Midbrain (tissue), 1 donor: ENCODE measurements around the gene CACNA1S.

Experiments used
- DNase-seq: peaks from one replicate; lab custom pipeline; 2025; lab: John Stamatoyannopoulos, UW

The CACNA1S gene

DNA sequence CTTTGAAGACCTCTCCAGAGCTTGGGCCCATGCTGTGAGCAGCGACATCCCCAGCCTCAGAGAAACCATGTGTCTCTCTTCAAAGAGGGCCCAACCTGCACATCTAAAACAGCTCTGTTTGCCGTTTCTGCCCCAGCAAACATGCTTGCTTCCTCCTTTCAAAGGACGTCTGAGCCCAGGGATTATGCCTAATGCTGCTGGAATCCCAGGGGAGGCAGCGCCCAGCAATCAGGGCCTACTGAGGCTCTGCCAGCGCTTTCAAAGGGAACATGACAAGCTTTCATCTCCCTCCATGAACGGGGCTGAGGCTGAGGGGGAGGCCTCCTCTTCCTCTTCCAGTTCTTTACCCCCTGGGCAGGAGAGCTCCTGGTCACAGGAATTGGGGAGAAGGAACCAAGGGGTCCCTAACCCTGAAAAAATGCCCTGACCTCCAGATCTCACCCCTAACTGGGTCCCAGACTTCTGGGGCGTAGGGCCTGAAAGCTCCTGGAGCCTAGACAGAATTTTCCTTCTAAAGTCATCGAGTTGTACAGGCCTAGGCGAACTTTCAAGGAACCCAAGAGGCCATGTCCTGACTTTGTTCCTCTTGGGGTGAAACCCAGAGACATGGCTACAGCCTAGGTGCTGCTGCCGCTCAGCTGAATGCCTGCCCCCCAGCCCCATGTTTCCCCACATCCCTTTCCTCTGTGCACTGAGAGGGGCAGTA, 28.2 kb upstream of the CACNA1S start:
- DNase-seq: no peak

DNA sequence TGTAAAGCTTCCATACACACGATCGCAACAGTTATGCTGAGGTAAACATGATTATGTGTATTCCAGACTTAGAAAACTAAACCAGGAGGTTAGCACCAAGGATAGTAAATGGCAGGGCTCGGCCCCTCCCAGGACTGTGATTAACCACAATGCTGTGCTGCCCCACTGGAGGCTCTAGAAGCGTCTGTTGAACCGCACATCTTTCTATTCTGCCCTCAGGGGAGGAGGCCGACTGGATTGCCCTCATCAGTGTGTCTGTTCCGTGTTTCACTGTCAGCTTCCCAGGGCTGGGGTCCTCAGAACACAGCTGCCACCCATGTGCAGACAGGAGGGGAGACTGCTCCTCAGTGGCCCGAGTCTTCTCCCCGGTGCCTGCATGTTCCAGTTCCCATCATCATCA, 27.5 kb upstream of the CACNA1S start:
- no peak for DNase-seq

DNA sequence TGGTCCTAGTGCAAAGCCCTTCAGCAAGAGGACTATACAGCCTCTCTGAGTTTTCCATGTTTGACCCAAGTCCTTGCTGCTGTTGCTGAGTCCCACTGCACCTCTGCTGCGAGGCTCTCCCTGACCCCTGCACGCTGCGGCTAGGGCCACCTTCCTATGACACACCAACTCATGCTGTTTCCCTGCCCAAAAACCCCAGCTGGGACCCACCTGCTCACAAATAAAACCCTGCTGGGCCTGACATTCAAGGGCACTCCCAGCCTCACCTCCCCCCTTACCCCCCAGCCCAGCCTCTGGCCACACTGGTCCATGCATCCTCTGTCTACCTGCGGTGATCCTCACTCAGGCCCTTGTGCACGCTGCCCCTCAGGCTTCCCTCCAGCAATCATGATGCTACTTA, 27.1 kb upstream of the CACNA1S start:
- DNase-seq: no peak

DNA sequence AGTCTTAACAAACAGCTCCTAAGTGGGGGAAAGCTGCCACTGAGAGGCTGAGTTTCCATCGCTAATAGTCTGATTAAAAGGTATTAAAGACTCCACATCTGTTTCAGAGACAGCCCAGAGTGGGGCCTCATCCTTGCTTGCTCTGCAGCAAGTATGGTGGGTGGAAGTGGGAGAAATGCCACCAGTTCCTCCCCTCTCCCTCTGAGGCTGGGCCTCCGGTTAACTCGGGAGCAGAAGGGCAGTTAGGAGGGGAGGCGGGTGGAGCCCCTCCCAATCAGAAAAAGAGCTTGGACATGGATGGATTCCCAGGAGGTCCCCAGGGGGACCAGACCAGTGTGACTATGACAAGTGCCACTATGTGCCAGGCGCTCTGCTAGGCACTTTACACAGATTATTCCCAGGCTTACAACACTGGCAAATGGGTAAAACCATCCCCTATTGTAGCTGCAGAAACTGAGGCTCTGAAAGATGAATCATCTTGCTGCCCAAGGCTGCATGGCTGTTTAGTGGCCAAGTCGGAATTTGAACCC, 26.1 kb upstream of the CACNA1S start:
- DNase-seq: peak; percentile 19

DNA sequence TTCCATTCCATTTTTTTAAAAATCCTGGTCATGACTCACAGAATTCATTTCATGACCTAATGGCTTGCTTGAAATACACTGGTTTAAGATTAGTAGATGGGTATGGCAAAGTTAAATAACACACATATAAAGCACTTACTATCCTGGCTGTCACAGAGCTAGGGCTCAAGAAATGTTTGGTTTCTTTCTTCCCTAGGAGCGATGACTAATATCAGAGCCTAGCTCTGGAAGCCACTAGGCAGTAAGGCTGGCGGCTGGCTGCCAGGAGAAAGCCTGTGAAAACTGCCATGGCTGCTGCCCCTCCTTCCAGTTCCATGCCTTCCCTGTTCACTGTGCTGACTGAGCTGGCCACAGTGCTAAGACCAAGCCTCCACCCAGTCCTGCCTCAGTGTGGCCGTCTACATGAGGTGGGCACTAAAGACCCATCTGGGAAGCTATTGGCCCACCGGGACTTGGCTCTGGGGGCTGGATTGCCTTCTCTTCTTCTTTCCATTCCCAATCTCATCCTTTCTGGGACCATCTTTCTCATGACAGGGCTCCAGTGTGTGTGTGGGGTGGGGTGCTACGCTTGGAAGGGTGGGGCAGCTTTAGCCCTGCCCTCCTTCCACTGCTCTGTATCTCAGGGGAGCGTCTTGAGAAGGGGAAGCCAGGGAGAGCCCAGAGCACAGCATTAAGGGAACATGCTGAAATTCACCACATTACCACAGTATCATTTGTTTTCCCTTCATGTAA, 25.5 kb upstream of the CACNA1S start:
- DNase-seq: peak; percentile 46

DNA sequence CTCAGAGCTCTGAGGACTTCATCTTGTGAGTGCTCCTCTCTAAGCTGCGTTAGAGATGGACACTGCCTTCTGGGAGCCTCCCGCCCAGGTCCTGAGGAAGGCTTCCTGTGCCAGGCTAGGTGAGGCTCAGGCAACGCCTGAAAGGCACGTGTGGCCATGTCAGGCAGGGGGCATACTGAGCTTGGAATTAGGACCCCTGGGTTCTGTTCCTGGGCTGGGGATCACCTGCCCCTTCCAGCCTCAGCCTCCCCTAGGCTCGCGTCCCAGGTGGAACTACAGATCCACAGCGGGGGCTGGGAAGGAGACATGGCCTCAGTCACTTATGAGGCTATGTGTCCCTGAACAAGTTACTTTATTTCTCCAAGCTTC, 24.8 kb upstream of the CACNA1S start:
- DNase-seq: no peak

DNA sequence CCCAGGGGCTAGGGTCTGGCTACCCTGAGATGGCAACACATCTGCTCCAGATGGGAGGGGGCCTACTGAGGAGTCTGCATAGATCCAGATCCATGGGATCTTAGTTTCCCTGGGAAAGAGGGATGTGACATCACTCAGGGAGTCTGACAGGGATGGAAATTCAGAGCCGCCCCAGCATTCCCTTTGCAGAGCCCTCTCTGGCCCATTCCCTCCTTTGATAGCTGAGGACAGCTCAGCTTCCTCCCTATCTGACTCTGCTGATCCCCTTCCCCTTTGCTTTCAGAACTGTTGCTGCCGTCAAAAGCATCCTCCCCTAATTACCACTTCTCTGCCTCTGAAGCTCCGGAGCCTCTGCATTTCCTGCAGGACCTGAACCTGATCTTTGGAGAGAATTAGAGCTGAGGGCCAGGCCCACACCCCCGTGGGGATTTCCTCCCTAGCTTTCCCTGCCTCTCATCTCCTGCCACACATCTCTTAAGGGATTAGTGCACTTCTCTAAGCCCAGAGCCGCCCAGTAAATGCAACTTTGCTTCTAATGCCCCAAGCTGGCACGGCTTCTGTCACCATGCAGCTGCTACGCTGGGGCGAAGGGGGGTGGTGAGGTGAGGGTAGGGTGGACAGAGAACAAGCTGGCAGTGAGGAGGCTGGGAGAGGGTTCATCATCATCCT, 24.3 kb upstream of the CACNA1S start:
- no peak for DNase-seq

DNA sequence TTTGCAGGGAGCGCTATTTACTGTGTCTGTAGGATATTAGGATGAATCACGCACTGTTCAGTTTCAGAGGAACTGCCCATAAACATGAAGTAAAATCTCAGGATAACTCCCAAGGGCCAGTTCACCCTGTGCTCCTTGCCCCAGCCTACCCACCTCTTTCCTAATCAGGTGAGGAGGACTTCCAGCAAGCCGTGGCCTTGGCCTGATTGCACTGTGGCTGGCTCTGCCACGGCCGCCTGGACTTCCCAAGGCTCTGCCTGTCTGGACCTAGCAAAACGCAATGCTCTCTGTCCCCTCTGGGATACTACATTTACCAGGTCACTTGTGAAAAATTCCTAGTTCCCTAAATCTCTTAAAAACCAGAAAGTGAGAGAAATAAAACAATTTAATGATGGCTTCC, 22.2 kb upstream of the CACNA1S start:
- no peak for DNase-seq

DNA sequence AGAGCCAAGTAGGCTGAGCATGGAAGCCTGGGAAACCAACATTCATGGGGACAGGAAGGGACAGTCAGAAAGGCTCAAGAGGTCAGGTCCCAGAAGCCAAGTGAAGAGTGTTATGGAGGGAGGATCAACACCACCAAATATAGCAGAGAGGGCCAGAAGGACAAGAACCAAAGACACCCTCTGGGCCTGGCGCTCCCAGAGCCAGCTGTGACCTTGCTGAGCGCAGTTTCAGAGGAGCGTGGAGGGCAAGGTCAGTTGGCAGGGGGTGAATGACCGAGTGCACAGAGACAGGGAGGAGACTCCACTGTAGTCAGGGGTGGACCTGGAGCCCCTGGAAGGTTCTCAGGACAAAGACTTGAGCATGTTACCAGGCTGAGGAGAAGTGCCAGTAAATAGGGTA, 19.2 kb upstream of the CACNA1S start:
- no peak for DNase-seq

DNA sequence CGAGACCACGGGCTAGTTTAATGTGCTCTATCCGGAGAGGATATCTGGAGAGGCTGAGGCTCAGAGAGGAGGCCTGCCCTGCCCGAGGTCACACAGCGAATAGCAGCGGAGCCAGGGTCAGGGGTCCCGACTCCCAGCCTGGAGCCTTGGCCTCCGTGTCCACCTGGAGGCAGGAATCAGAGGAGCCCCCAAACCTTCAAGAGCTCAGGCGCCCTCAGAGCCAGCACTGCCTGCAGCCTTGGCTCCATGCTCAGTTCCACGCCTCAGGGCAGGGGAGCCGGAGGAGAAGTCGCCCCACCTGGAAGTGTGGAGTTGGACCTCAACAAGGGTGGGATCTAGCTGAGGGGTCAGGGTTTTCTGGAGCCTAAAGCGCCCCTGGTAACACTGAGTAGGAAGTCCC, 16.7 kb upstream of the CACNA1S start:
- no peak for DNase-seq

DNA sequence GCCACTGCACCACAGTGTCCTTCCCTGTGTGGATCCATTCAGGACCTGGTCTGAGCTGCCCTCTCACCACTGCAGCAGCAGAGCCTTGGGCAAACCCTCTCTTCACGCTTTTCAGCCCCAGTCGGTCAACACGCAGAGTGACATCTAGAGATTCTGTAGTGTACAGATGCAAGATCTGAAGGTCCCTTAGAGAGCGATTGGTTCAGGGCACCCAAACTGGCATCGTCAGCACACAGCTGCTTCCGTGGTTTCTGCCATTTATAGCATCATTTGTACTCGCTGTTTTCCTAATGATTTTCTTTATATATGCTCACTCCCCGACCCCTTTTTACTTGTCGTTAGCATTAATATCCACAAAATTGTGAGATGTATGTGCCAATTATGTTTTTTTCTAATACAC, 16.2 kb upstream of the CACNA1S start:
- DNase-seq: no peak

DNA sequence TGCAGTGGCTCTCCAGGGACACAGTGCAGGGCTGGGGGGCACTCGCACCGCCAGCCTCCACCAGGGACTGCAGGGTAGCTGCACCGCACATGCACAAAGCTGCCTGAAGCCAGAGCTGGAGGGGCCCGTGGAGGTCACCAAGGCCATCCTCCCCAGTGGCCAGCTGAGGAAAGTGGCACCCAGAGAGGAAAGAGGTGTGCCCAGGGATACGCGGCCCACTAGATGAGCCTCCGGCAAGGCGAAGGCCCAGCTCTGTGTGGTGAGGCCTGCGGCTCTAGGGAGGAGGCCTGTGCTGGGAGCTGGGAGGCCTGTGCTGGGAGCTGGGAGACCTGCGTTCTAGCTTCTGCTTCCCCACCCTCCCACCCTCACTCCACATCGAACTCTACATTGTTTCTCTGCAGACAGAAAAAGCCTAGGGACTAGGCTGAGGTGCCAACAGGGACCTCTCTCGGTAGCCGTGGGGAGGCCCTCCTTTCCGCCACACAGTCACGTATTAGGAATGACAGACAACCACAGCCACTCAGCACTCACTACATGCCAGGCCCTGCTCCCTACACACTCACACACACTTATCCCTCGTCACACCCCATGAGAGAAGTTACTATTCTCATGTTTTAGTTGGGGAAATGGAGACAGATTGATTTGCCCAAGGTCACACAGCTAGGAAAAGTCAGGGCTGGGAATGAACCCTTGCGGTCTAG, 15.7 kb upstream of the CACNA1S start:
- DNase-seq: no peak

DNA sequence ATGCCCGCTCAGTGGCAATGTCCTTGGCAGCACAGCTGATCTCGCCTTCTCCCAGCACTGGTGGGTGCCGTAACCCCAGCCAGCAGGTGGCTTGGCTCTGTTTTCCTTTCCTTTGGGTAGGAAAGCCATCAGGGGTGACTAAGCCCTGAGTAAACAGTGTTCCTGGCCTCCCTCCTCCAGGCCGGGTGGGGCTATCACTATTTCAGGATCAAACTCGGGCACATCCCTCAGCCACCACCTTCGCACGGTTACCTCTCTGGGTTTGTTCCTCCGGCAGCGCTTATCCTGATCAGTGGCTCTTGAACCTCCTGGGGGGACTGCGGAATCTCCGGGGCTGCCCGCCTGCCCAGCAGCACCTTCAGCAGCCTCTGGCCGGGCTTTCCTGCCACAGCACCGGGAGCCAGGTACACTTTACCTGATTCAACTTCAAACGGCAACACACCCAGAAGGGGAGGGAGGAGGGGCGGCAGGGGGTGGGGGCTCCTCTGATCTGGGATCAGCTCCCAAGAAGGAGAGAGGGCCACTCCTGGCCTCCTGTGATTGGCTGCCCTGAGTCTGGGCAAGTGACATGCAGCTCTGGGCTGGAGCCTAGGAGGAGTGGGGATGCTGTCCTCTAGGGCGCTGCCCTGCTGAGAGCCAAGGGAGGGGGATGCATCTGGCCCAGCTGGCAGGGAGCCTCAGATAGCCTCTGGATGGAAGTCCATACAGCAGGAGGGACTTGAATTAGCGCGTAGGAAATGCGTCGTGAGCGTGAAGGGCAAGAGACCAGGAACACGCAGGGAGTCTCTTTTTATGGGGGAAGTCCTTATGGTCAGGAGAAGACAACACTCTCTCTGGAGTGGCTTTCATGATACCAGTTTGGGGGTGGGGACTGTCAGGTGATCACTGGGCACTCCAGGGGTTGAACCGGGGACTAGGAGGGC, 14.9 kb upstream of the CACNA1S start, which contains the start of gene ASCL5:
Gene ASCL5, minus strand, starts transcription at position 353 of the 923 bp plus-strand sequence. CDS start 11,812 bp downstream, outside the sequence.
- DNase-seq: no peak

DNA sequence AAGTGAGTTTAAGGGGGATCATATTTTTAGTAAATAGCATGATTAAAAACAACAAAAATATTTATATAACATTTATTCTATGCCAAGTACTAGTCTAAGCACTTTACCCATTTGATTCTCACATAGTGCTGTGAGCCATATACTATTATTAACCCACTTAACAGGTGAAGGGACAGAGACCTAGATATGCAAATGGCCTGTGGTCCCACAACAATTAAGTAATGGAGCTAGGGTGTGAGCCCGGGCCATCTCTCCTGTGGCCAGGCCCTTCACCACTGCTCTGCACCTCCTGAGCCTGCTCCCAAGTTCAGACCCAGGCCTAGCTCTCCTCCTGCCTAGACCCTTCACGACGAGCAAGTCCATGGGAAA, 14.2 kb upstream of the CACNA1S start:
- no peak for DNase-seq

DNA sequence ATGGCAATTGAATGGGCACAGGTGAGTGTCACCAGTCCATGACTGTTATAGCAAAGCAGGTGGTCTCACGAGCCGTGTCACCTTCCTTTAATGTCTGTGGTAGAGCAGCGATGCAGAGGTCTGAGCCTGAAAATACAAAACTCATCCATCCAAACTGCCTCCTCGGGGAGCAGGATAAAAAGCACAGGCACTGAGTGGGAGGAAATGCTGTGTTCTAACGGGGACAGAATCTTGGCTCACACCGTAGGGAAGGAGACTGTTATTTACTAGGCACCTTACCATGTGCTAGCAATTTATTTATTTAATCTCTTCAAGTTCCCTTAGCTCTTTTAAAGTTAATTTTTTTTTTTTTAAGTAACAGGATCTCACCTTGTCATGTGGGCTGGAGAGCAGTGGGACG, 13.6 kb upstream of the CACNA1S start:
- DNase-seq: no peak

DNA sequence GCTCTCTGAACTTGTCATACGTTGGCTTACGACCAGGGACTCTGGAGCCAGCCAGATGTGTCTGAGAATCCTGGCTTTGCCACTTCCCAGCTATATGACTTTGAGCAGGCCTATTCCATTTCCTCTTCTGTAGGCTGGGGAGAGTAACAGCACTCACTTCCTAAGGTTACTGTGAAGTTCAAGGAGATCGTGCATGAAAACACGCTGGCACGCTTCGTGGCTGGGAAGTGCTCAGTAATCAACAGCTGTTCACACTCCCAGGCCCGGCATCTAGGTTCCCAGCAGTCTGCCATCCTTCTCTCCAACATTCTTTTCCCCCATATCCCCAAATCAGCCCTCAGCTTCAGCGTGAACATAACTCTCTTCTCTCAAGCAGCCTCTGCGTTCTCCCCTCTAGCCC, 12.8 kb upstream of the CACNA1S start:
- DNase-seq: no peak

DNA sequence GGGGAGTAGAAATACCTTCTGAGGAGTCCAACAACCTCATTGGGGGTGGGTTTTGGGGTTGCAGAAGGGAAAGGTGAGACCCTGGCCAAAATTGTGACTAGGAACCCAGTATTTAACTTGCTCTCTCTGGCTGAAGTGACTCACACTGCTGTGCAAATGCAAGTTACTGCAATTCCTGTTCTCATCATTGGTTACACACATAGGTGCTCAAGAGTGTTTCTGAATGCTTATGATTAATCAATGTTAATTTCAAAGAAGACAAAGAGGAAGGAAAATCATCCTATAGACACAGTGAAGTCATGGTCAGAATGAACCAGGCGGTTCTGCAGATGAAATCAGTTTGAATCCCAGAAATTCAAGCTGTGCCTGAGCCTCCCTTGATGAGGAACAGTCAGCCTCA, 11.6 kb upstream of the CACNA1S start:
- DNase-seq: no peak

DNA sequence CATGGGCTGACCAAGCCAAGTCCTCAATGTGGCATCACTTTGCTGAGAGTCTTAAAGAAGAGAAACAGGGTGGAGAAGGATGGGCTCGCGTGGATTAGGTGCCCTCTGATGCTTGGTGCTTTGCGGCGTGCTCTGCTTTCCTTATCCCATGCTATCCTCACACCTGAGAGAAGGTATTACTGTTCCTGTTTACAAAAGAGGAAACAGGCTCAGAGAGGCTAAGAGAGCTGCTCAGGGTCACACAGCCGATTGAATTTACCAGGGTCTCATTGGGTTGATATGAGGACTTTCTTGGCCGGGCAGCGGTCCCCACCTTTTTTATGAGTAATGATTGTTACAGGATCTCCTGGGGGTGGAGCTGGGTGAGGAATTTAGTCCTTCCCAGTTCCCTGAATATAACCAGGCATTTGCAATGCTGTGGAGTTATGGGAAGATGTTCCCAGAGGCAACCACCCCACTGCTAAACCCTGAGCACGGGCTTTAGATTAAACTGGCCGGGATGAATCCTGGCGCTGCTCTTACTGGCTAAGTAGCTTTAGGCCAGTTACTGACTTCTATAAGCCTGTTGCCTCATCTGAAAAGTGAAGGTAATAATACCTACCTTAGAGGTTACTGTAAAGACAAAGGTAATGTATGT, 10.2 kb upstream of the CACNA1S start:
- DNase-seq: no peak

DNA sequence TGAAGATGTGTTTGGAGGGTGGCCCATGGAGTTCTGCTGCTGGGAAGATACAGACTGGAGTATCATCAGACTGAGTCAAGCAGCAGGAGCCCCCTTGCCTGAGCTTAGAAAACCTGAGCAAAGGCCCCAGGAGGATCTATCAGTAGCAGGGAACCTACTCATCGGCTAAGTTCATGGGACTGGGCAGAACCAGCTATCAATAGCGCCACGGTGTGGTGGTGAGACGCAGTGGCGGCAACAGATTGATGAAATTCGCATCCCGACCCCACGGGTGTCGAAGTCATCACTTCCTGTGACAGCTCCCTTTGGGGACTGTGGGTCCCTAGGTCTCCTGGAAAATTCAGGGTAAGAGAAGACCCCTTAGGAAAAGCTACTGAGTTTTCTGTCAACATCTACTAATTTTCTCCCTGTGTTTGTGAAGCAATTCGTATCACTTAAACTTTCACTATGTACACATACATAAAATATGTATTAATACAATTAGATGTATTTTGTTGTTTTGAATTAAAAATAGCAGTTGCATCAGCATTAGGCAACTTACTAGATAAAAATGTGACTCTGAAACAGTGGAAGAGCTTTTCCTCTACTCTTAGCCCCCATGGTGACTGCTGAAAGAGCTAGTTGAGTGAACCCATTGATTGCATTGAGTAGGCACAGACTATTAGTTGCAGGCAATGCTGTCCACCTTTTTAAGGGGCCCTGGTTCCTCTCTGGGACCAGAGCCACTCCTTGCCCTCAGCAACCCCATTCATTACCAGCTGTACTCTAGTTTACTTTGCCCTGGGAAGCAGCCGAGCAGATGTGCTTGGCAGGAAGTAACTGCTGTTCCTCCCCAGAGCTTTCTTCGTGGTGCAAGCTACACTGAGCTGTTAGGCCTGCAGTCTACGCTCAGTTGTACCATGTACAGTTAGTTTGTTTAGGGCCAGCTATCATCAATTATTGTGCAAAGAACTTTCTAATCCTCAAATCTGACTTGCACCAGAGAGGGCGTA, 7.3 kb upstream of the CACNA1S start:
- DNase-seq: peak; percentile 3

DNA sequence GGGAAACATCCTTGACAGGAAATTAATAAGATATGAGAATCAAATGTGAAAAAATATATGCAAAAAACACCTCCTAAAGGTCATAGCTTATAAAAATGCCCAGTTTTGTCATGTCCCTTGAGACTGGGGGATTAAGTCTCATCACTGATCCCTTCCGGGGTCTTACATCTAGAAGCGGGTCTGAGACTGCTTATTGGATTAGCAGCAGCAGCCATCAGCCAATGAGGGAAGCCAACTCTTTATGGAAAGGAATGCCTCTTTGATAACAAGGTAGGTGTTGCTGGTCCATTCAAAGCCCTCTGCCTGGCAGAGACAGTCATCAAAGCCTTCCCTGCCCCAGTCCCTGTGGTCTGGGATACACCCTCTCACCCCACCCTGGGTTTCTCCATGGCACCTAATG, 3.9 kb upstream of the CACNA1S start:
- DNase-seq: no peak
